ENCODE measurements around the gene ATAD3A.

Gene ATAD3A

DNA sequence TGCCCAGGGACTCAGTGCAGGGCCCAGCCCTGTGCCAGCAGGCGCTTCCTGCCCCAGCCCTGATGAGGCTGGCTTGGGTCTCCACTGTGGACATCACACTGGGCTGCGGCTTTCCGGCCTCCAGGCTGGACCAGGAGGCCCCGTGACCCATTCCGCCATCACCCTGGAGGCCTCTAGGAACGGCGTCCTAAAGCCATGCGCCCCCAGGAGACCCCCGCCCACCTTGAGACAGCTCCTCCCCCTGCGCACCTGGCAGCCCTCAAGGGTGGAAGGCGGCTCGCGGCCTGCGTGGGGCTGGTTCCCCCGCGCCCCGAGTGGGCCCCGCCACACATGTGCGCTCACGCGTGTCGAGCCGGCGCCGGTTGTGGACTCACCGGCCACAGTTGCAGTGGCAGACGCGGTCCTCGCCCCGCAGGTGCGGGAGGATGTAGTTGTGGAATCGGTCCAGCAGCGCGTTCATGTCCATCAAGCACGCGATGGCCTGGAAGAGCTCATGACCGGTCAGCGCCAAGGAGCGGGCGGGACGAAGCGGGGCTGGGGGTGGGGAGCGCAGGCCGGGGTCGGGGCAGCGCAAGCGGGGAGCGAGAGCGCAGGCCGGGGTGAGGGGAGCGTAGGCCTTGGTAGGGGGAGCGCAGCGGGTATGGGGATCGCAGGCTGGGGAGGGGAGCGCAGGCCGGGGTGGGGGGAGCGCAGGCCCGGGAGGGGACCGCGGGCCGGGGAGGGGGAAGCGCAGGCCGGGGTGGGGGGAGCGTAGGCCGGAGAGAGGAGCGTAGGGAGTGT, 27.5 kb downstream of the ATAD3A start:
- no peak for DNase-seq (ENCODE audit: low read depth)

DNA sequence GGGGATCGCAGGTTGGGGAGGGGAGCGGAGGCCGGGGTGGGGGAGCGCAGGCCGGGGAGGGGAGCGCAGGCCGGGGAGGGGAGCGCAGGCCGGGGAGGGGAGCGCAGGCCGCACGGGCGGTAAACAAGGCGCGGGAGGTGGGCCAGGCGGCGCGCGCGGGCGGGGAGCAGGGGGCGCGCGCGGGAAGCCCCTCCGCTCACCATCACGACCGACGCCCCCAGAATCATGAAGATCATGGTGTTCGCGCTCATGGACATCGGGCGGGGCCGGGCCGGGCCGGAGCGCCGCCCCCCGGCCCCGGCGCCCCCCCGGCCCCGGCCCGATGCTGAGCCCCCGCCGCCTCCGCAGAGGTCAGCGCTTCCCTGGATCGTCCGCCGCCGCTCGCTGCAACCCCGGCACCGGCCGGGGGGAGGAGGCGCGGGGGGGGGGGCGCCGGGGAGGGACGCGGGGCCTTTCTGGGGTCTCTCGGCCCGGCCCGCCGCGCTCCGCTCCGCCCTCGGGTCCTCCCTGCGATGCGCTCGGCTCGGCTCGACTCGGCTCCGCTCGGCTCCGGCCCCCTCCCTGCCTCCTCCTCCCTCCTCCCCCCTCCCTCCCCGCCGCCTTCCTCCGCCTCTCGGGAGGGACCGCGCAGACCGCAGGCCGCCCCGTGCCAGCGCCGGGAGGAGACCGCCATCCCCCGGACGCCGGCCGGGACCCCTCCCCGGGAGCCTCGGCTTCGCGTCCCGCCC, 28.3 kb downstream of the ATAD3A start, which contains the start of gene TMEM240:
Gene TMEM240, minus strand, starts transcription at position 535 of the 728 bp plus-strand sequence. Its CDS starts 278 bp downstream, at position 257.
- DNase-seq (ENCODE audit: low read depth), result peak; percentile 12

DNA sequence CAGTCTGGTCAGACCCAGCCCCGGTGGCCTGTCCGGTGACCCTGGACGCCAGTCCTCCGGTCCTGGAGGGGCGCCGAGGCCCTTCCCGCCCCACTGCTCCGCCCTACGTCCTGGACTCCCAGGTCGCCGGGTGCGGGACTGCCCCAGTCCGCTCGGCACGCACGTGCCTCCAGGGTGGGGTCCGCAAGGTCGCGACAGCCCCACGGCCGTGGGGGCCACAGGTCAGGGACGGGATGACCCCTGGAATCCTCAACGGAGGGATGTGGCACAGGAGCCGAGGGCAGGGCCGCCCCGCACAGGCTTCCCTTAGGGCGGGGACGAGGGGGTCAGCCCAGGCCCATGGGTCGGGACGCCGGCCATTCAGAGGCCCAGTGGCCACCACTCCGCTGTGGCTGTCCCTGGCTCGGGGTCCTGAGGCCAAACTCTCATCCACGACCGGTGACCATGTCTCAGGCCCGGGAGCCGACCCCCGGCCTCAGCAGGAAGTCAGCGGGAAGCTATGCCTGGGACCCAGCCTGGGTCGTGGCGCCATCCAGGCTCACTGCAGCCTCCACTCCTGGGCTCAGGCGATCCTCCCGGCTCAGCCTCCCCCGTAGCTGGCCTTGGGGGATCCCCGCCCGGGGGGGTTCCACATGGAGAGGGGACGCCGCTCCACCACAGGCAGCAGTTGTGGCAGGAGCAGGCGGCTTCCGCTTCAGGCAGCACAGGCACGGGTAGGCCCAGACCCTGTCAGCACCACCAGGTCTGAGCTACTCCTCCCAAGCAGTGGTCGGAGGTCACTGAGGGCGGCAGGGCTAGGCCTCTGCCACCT, 29.1 kb downstream of the ATAD3A start:
- DNase-seq (ENCODE audit: low read depth), result no peak

DNA sequence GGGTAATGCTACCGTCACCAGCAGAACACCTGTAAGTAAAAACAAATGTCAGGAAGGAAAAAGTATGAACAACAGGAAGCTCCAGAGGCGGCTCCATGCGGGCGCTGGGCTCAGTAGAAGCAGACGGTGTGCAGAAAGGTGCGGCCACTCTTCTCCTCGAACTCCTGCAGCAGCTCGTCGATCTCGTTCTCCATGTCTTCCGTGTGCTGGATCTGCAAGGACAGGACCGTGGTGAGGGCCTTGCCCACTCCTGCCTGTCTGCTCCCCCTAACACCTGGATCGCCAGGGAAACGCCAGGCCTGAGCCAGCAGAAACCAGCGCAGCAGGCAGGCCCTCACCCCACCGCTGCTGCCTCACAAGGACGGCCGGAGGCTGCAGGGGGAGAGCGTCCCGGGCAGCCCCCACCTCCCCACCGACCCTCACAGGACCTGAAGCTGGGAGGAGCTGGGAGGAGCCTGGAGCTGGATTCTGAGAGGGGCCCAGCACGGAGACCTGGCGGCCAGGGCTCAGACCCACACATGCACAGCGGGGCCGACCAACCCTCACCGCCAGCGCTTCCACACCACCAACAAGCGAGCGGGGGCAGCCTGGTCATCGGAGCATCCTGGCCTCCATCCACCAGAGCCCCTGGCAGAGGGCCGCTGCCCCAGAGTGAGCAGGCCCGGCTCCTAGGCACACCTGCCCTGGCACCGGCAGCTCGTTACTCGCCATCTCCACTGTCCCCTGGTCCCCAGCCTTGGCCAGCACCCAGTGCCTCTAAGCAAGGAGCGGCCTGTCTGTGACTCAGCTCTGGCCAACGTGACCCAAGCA, 30.2 kb downstream of the ATAD3A start:
- DNase-seq (ENCODE audit: low read depth), result no peak

DNA sequence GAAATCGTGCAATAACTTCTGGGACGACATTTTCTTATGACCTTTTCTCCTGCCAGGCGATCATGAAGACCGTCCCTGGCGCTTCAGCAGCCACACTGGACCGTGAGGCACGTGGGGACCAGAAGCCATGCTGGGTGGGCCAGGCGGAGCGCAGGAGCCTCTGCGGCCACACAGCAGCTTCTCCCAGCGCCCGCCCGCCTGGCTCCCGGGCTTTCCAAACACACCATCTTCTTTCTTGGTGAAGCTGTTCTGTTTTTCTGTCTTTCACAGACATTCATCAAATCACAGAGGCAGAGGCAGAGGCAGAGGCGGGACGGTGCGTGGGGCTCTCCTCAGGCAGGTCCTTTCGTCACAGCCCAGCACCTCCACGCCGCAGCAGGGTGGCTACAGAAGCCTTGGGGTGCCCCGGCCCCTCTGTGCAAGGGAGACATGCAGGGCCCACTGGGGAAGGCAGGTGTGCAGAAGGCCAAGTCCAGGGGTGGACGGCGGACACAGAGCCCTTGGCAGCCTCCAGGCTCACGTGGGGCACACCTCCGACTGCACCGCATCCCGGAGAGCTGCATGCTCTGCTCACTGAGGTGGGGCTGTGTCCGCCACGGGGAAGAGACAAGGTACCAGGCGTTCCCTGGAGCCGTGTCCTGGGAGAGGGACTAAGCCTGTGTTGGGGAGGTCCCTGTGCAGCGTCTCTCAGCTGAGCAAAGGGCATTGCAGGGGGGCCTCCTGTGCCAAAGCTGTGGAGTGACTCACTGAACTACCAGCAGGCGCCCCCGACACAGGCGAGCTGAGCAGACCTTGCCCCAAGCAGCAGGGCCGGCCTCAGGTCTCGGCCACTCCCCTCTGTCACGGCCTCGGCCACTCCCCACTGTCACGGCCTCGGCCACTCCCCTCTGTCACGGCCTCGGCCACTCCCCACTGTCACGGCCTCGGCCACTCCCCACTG, 31.1 kb downstream of the ATAD3A start:
- DNase-seq (ENCODE audit: low read depth), result no peak

DNA sequence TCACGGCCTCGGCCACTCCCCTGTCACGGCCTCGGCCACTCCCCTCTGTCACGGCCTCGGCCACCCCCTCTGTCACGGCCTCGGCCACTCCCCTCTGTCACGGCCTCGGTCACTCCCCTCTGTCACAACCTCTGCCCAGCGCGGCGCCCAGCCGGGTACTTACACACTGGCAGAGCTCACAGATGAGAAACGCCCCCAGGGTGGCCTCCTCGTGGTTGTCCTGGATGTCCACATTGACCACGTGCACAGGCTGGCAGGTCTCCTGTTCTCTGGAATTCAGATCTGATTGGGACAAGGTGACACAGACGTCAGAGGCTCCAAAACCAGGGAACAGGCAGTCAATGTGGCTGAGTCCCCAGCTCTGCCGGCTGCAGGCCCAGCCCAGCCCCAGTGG, 31.7 kb downstream of the ATAD3A start:
- no peak for DNase-seq (ENCODE audit: low read depth)

DNA sequence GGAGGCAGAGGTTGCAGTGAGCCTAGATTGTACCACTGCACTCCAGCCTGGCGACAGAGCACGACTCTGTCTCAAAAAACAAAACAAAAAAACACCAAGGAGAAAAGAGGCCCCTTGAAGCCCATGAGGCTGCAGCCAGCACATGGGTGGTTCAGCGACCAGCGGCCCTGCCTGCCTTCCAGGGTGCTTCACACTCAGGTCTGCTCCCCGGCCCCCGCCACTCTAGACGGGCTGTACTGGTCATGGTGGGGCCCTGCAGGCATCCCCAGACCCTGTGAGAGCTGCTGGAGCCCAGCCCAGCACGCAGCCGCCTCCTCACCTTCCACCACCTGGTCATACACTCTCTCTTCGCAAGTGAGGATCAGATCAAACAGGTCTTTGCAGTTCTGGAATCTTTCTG, 32.6 kb downstream of the ATAD3A start:
- DNase-seq (ENCODE audit: low read depth), result no peak

DNA sequence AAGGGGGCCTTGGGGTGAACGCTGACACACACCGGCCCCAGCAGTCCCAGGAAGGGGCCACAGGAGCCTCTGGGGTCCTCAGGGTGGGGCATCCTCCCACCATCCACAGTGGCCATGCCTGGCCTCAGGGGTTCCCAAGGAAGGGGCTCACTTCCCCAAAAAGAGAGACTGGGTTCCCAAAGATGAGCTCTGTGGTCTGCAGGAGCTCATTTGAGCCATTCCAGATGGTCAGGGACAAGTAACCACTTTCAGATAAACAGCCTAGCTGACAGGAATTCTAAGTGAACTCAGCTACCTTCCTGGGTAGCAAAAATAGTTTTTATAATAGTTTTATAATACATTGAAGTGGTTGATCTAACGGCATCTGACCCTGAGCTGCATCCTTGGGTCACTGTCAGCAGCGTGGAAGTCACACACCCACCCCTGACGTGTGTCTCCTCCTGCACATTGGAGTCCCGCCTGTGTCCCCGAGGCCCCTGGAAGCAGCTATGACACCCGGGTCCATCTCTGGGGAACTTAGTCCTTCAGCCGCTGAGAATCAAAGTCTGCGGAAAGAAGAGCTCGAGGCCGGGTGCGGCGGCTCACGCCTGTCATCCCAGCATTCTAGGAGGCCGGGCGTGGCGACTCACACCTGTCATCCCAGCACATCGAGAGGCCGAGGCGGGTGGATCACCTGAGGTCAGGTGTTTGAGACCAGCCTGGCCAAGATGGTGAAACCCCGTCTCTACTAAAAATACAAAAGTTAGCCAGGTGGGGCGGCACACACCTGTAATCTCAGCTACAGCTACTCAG, 34.2 kb downstream of the ATAD3A start:
- DNase-seq (ENCODE audit: low read depth), result no peak

DNA sequence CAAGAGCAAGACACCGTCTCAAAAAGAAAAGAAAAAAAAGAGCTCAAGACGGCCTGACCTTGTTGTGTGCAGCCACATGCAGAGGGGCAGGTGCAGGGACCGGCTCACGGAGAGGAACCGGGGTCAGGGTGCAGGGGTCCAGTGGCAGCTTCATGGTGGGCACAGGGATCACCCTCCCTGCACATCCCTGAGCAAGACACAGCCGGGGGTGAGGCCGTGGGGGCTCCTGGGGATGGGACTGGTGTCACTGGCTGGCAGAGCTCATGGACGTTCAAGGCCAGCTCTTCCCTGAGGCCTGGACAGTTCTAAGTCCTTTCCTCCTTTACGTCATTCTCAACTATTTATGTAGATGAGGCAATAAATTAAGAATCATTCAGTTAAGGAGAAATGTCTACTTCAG, 35.0 kb downstream of the ATAD3A start:
- DNase-seq (ENCODE audit: low read depth), result no peak

DNA sequence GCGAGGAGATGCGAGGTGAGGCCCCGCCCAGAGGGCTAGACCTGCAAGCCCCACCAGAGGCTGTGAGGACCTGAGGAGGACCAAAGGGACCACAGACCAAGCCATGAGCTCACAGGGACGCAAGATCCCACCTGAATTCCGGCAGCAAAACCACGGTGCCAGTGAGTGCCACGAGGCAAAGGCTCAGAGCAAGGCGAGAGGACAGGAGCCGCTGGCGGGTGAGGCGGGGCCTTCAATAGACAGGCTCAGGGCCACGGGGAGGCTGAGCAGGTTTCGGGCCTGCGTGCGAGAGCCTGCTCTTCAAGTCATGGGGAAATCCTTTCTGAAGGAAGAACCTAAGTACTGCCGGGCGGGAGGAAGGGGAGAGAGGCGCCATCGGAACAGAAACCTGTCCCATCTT, 35.5 kb downstream of the ATAD3A start:
- no peak for DNase-seq (ENCODE audit: low read depth)

DNA sequence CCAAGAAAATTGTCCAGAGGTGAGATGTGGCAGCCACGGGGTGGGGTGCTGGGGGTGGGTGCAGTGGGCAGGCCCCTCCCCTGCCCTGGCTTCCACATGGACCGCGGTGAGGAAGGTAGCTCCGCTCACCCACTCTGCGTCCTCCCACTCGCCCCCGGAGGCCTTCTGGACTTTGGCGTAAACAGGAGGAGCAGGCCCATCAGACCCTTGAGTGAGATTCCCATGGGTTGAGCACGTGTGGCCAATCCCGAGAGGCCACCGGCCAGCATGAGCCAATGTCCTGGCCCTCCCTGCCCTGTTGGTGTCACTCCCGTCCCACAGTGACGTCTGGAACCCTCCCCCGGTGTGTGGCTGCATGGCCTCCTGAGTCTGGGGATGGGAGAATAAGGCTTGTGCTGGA, 36.6 kb downstream of the ATAD3A start:
- DNase-seq (ENCODE audit: low read depth), result no peak

DNA sequence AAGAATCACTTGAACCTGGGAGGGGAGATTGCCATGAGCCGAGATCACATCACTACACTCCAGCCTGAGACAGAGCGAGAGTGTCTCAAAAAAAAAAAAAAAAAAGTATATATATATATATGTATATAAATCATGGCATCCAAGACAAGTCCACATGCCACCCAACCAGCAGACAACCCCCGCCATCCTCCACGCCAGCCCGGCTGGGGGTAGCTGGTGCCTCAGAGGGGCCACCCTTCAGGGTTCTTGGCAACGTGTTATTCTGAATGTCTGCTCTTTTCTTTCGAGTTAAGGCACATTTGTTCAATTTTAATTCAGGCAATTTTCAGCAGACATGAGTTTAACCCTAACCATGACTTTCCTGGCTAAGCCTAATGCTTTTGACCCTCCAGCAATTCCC, 38.1 kb downstream of the ATAD3A start:
- no peak for DNase-seq (ENCODE audit: low read depth)

DNA sequence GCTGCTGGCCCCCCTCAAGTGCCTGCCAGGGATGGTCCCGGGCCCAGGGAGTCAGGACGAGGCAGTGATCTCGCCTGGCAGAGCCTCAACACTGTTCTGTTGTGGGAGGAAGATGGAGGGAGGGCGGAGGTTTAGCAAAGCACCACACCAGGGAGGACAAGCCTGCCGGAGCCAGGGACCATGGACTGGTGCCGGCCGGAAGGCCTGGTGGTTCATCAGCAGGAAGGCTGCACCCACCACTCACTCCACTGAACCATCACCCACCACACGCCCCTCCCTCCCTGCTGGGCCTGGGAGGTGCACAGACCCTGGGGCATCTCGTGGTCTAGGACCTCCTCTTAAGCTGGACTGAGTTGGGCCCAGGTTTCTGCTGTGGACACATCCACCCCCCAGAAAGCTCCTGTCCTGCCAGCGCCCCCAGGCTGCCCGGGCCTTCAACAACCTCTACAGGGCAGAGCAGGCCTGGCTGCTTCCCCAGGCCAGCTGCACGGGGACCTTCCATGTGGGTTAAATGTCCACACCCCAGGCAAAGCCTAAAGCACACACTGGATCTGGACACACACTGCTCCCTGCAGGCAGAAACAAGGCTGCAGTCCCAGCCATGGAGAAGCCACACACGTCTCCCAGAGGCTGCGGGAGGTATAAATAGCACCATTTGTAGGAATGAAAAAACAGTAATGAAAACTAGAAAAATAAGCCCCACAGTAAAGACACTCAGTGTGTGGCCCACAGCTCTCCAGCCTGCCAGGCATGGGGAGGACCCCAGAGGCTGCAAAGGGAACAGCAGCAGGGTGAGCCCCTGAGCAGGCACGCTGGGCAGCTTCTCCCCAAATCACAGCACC, 38.9 kb downstream of the ATAD3A start:
- no peak for DNase-seq (ENCODE audit: low read depth)

DNA sequence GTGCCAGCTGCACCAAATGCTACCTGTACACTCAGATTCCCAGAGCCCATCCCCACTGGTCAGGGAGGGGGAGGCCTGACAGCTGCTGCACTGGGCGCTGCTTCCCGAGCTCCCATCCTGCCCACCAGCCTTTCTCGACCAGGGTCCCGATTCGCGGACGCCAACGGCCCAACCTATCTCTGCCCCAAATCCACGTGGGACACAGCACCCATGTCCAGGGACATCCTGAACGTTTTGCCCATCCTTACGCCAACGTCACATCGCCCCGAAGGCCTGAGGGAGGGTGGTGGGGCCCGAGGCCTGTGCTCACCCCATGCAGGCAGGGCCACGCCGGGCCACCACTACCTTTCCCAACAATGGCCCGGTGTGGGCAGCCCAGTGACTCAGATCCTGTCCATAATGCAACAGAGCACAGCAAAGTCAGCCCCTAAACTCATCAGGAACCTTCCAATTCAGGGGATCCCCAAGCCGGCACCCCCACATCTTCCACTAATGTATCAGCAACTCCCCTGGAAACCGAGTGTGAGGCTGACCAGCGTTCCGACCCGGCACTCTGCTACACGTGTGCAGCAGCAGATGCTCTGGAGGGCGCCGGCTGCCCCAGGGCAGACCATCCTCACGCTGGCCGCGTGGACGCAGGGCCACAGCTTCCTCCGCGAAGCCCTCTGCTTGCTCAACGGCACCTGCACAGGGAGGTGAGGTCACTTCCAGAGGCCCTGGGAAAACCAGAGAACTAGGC, 39.7 kb downstream of the ATAD3A start:
- DNase-seq (ENCODE audit: low read depth), result no peak

DNA sequence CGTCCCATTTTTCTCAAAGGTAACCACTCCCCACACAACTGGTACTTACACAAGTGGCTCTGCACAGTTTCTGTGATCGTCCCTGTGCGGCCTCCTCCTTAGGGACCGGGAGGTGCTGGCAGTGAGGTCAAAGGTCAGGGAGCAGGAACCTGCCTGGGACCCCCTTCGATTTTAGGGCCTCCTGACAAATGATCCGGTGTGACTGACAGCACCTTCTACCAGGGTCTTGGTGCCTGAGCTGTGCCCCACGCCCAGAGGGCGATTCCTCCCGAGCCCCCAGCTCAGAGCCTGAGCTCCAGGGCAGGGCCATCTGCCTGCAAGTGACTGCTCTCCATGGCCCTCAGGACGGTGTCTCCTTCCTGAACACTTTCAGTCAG, 40.3 kb downstream of the ATAD3A start:
- no peak for DNase-seq (ENCODE audit: low read depth)

DNA sequence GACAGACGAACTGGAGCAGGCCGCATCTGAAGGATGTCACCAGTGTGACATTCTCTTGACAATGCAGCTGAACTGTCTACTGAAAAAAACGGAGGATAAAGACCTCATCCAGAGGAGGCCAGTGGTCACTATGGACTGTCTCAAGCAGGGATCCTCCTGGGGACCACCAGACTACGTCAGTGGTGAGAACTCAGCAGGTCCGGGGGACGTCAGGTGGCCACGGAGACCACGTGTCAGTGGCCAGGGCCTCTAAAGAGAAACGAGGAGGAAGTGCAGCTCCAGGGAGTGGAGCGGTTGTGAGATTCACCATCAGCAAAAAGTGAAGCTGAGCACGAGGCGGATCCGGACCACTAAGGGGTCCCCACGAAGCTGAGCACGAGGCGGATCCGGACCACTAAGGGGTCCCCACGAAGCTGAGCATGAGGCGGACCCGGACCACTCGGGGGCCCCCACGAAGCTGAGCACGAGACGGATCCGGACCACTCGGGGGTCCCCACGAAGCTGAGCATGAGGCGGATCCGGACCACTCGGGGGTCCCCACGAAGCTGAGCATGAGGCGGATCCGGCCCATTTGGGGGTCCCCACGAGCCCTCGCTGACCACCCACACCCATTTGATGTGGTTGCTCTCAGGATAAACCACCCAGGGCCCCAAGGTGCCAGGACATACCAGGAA, 42.0 kb downstream of the ATAD3A start:
- DNase-seq (ENCODE audit: low read depth), result no peak

DNA sequence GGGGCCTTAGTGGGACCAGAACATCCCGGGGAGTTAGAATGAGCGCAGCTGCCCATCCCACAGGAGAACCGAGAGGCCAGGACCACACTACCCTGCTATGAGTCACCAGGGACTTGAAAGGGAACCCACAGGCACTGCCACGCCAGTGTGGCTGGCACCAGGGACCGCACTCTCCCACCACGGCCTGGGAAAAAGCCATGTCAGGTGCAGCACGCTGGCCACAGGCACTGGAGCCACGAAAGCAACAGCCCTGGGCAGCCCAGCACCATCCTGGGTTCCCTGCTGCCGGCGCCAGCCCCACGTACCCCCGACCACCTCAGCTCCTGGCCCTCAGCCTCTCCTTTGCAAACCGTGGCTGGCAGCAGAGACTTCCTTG, 42.6 kb downstream of the ATAD3A start:
- no peak for DNase-seq (ENCODE audit: low read depth)
